ENCODE results near the gene TFIP11. TPM values are rescaled to one million over a fixed set of nuclear protein-coding genes. Genes with fewer than 3 reads are reported as not detected.
A peak's percentile ranks its signal among the peaks of the same experiment; 100 is the strongest.

The TFIP11 gene
- total and polyA plus RNA-seq, 2 of the 13 experiments (the other 11 are each of a cell fraction or from before 2014, with no cell fraction given), result 15.4 to 22.8 TPM

GRCh38 chr22:26512149-26512793, at the start of gene TFIP11 (continued):
- TF ChIP-seq SMAD1 (CRISPR knock-in tag; IDR thresholded peaks at IDR 0.05; ENCODE audit: borderline replicate concordance, low read depth) (peak; percentile 56; the same call in 1 of the 2 replicates), ZNF10 (CRISPR knock-in tag; IDR thresholded peaks at IDR 0.05; ENCODE audit: borderline replicate concordance, low read depth) (no peak), RARA (CRISPR knock-in tag; IDR thresholded peaks at IDR 0.05) (0 out of 2 replicates have a peak, but pooled peaks have one; percentile 20), ZNF577 (CRISPR knock-in tag; IDR thresholded peaks at IDR 0.05; ENCODE audit: borderline replicate concordance, low read depth) (no peak), SALL1 (CRISPR knock-in tag; IDR thresholded peaks at IDR 0.05) (peak; percentile 84), PRDM10 (CRISPR knock-in tag; IDR thresholded peaks at IDR 0.05; ENCODE audit: low read depth) (no peak), ZFY (CRISPR knock-in tag; IDR thresholded peaks at IDR 0.05) (peak; percentile 92), ZMYM2 (CRISPR knock-in tag; IDR thresholded peaks at IDR 0.05) (no peak), KLF11 (CRISPR knock-in tag; IDR thresholded peaks at IDR 0.05) (peak; percentile 72; the same call in 1 of the 2 replicates), ZNF496 (CRISPR knock-in tag; IDR thresholded peaks at IDR 0.05; ENCODE audit: insufficient replicate concordance) (no peak), EED (CRISPR knock-in tag; IDR thresholded peaks at IDR 0.05) (peak; percentile 72), NR2C2 (CRISPR knock-in tag; IDR thresholded peaks at IDR 0.05; ENCODE audit: borderline replicate concordance) (peak; percentile 87), SNAI1 (CRISPR knock-in tag; IDR thresholded peaks at IDR 0.05; ENCODE audit: borderline replicate concordance) (peak; percentile 80; the same call in 1 of the 2 replicates), DR1 (CRISPR knock-in tag; IDR thresholded peaks at IDR 0.05) (peak; percentile 95), ZKSCAN1 (IDR thresholded peaks at IDR 0.05; ENCODE audit: low read length) (no peak), ZNF274 (CRISPR knock-in tag; IDR thresholded peaks at IDR 0.05) (no peak; the same call in 1 of the 2 replicates), ZBTB44 (CRISPR knock-in tag; IDR thresholded peaks at IDR 0.05) (no peak), ZNF75D (CRISPR knock-in tag; IDR thresholded peaks at IDR 0.05; ENCODE audit: borderline replicate concordance) (no peak), SOX5 (CRISPR knock-in tag; IDR thresholded peaks at IDR 0.05; ENCODE audit: borderline replicate concordance) (0 out of 2 replicates have a peak, but pooled peaks have one; percentile 9), FOXO1 (CRISPR knock-in tag; IDR thresholded peaks at IDR 0.05) (peak; percentile 28; the same call in 1 of the 2 replicates), NFE2L1 (CRISPR knock-in tag; IDR thresholded peaks at IDR 0.05; ENCODE audit: borderline replicate concordance) (no peak), ZNF784 (CRISPR knock-in tag; IDR thresholded peaks at IDR 0.05; ENCODE audit: borderline replicate concordance) (peak; percentile 81), ZNF709 (CRISPR knock-in tag; IDR thresholded peaks at IDR 0.05) (no peak)

All from HepG2 (cell line).